Measurements from ENCODE around the gene TMX4.
"Not testable (repeated sequence)": the region's sequence is repeated elsewhere in the genome, so short reads cannot be mapped to it uniquely, and the experiment has no call there.

TMX4 gene

GRCh38 chr20:7966176-7966575 is 53.4 kb downstream of the TMX4 start:
- no peak for DNase-seq

DNA sequence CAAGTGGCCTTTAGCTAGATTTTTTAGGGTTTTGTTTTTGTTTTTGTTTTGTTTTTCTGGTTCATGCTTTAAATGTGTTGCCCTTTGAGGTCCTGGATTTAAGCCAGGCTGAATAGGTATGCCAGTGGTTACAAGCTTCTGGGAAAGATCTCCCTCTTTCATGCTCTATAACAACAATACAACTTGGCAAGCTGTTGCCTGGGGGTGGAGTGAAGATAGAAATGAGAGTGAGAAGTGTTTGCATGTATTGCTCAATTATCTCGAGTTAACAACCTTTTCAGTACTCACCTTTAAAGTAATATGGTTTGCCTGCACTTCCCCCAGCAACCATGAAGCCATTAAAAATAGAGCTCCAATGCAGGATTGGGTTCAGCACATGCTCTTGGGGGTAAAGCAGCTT is 60.1 kb downstream of the TMX4 start:
- DNase-seq = no peak

GRCh38 chr20:7956561-7956960 is 63.0 kb downstream of the TMX4 start:
- DNase-seq = not testable (repeated sequence)

DNA sequence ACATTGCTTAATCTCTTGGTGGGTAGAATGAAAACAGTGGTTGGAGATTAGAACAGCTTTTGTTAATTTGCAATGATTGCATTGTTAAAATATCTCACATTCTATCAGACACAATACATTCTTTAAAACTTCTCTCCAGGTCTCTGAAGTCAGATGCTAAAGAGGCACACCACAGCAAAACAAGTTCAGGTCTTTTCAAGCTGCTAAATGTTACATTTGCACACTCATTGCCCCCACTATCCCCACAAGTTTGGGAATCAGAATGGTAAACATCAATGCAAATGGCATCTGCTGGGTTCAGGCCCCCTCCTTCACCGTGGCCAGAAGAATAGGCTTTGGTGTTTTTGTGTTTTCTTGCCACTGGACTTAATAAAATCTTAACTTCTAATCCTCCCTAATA is 69.2 kb downstream of the TMX4 start:
- no peak for DNase-seq

DNA sequence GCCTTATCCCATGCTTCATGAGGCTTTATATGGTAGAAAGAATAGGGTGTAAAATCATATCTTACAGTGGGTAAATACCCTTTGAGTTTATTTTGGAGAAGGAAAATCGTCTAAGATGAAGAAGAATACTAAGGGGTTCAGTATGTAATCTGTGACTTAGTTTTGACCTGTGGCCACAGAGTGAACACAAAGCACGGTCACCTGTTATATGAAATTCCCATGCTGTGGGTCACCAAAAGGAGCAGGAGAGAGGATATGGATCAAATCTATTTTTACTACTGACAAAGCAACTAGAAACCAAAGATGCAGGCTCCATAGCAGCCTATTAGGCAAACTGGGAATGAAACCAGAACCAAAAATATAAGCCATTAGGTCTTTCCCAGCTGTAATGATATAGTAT is 75.7 kb downstream of the TMX4 start:
- DNase-seq = no peak

GRCh38 chr20:7940341-7940740 is 79.2 kb downstream of the TMX4 start, which contains the start of gene HAO1:
Gene HAO1 (minus strand): TSS chr20:7940458. CDS start chr20:7940422, 36 bp downstream.
- DNase-seq = no peak

GRCh38 chr20:7939663-7940062 is 79.9 kb downstream of the TMX4 start:
- no peak for DNase-seq

GRCh38 chr20:7938058-7938457 is 81.5 kb downstream of the TMX4 start:
- no peak for DNase-seq

GRCh38 chr20:7937328-7937727 is 82.2 kb downstream of the TMX4 start:
- no peak for DNase-seq

DNA sequence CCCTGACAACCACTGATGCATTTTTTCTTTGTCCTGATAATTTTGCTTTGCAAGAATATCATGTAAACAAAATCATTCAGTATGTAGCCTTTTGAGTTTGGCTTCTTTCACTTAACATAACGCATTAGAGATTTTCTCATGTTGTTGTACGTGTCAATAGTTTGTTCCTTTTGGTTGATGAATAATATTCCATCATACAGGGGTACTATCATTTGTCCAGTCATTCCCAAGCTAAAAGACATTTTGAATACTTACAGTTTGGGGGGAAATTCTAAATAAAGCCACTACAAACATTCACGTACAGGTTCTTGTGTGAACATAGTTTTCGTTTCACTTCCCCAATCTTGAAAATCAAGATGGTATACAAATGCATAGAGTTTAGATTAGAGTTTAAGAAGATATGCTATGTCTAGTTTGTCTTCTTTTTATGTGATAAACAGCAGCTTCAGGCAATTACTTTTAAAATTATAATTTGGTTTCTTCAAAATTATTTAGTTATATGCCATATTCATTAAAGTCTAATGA is 84.5 kb downstream of the TMX4 start:
- DNase-seq = no peak

GRCh38 chr20:7933346-7933745 is 86.2 kb downstream of the TMX4 start:
- DNase-seq = no peak

GRCh38 chr20:7930343-7930742 is 89.2 kb downstream of the TMX4 start:
- DNase-seq = no peak

Data from activated CD4-positive, alpha-beta T cell treated with anti-CD3 and anti-CD28 coated beads, Interleukin-2, amount 50 U/mL, for 48 hours (primary cell).